Esophagus squamous epithelium (tissue), 4 donors: Measurements from ENCODE around the gene ARHGAP25.

ENCODE experiments used
- CTCF ChIP-seq, 6 experiments: fragments of 450-650 bp in 4 of 6; fragments of 200-600 bp in 2 of 6; sonication (generic) in 2 of 6; IDR thresholded peaks; one replicate each; pipeline ENCODE4 v1.5.1; 2016 to 2019; ENCODE audit warnings: antibody characterized with exemption in 6 of 6, mild to moderate bottlenecking in 4 of 6, moderate library complexity in 4 of 6
- POLR2A ChIP-seq, 4 donors: fragments of 450-650 bp; IDR thresholded peaks; one replicate each; pipeline ENCODE4 v1.6.1; 2017; ENCODE audit warnings: antibody characterized with exemption in 4 of 4, mild to moderate bottlenecking in 4 of 4, moderate library complexity in 3 of 4

- no peak for TF ChIP-seq CTCF (IDR thresholded peaks at IDR 0.05)
- no peak for TF ChIP-seq POLR2A (IDR thresholded peaks at IDR 0.05)
These were observed 119.3 kb downstream of the ARHGAP25 start for GRCh38 chr2:68853915-68854314.
